GM23338 (cell line): ENCODE results near the gene CDC45. TPM values are rescaled to one million over a fixed set of nuclear protein-coding genes. Genes with fewer than 3 reads are reported as not detected.

ENCODE experiments used
- ATAC-seq: fragments of 200-7000 bp; cut with Tn5 transposase; 3 replicates; pipeline ENCODE4 v1.9.1; 2020
- DNase-seq: peaks from one replicate; pipeline ENCODE4 v3.0.0-alpha.2; 2015; ENCODE audit warnings: low spot score
- H2AFZ ChIP-seq: fragments of 200-600 bp; sonication (generic); 2 replicates; pipeline ENCODE4 v1.8.0; 2016; ENCODE audit warnings: antibody characterized with exemption, mild to moderate bottlenecking, moderate library complexity
- H3F3A ChIP-seq: fragments of 200-600 bp; sonication (generic); replicated peaks from 2 replicates; pipeline ENCODE4 v1.8.0; 2017; ENCODE audit warnings: antibody characterized with exemption, mixed run types, low read depth
- H3K27ac ChIP-seq: fragments of 200-600 bp; sonication (generic); 2 replicates; pipeline ENCODE4 v1.6.1; 2016; ENCODE audit warnings: low read depth
- H3K27me3 ChIP-seq: fragments of 200-600 bp; sonication (generic); 2 replicates; pipeline ENCODE4 v1.8.0; 2016; ENCODE audit warnings: mild to moderate bottlenecking, mixed run types, moderate library complexity; ENCODE audit not compliant: insufficient read depth
- H3K36me3 ChIP-seq: fragments of 200-600 bp; sonication (generic); 2 replicates; pipeline ENCODE4 v1.8.0; 2016; ENCODE audit warnings: mild to moderate bottlenecking; ENCODE audit not compliant: insufficient read depth
- H3K4me1 ChIP-seq: fragments of 200-600 bp; sonication (generic); 2 replicates; pipeline ENCODE4 v1.8.0; 2016; ENCODE audit warnings: mild to moderate bottlenecking, moderate library complexity; ENCODE audit not compliant: insufficient read depth
- H3K4me2 ChIP-seq: fragments of 200-600 bp; sonication (generic); 2 replicates; pipeline ENCODE4 v1.7.1; 2017; ENCODE audit warnings: mixed run types
- H3K4me3 ChIP-seq: fragments of 200-600 bp; sonication (generic); 2 replicates; pipeline ENCODE4 v1.6.1; 2016; ENCODE audit warnings: mixed run types
- H3K79me2 ChIP-seq: fragments of 200-600 bp; sonication (generic); replicated peaks from 2 replicates; pipeline ENCODE4 v1.8.0; 2017; ENCODE audit warnings: mild to moderate bottlenecking; ENCODE audit not compliant: insufficient read depth
- H3K9me2 ChIP-seq: fragments of 200-600 bp; sonication (generic); 2 replicates; pipeline ENCODE4 v1.8.0; 2017; ENCODE audit not compliant: insufficient read depth
- H4K20me1 ChIP-seq: fragments of 200-600 bp; sonication (generic); replicated peaks from 2 replicates; pipeline ENCODE4 v1.8.0; 2017; ENCODE audit warnings: mild to moderate bottlenecking; ENCODE audit not compliant: insufficient read depth
- H3K27ac Mint-ChIP-seq: 2 replicates; pipeline ENCODE4 v1.8.0; 2020; ENCODE audit warnings: inconsistent platforms, mild to moderate bottlenecking, moderate library complexity, mixed read lengths
- H3K27me3 Mint-ChIP-seq: 3 replicates; pipeline ENCODE4 v1.8.0; 2022; ENCODE audit warnings: low read depth, mild to moderate bottlenecking, moderate library complexity, mixed read lengths, inconsistent platforms; ENCODE audit not compliant: insufficient read depth, poor library complexity
- H3K36me3 Mint-ChIP-seq: 3 replicates; pipeline ENCODE4 v1.8.0; 2021; ENCODE audit warnings: low read depth, mild to moderate bottlenecking, inconsistent platforms, moderate library complexity, mixed read lengths
- H3K4me1 Mint-ChIP-seq: 3 replicates; pipeline ENCODE4 v1.8.0; 2020; ENCODE audit warnings: mild to moderate bottlenecking, inconsistent platforms, mixed read lengths
- H3K4me3 Mint-ChIP-seq: 3 replicates; pipeline ENCODE4 v1.8.0; 2021; ENCODE audit warnings: moderate library complexity, mild to moderate bottlenecking, inconsistent platforms, mixed read lengths
- H3K9me3 Mint-ChIP-seq: 3 replicates; pipeline ENCODE4 v1.8.0; 2020; ENCODE audit warnings: moderate library complexity, mild to moderate bottlenecking, inconsistent platforms, mixed read lengths
- EZH2 ChIP-seq: fragments of 200-600 bp; sonication (generic); IDR thresholded peaks from one replicate; pipeline ENCODE4 v1.8.0; 2017; ENCODE audit warnings: antibody characterized with exemption, mild to moderate bottlenecking, low read depth; ENCODE audit not compliant: unreplicated experiment
- EZH2phosphoT487 ChIP-seq: fragments of 200-600 bp; sonication (generic); IDR thresholded peaks from one replicate; pipeline ENCODE4 v1.8.1; 2018; ENCODE audit warnings: antibody characterized with exemption; ENCODE audit not compliant: unreplicated experiment
- JUNB ChIP-seq: IDR thresholded peaks from one replicate; pipeline ENCODE4 v1.6.1; 2016; ENCODE audit warnings: antibody characterized with exemption; ENCODE audit not compliant: unreplicated experiment
- NANOG ChIP-seq: IDR thresholded peaks from 2 replicates; pipeline ENCODE4 v1.6.1; 2016; ENCODE audit warnings: antibody characterized with exemption, borderline replicate concordance
- POLR2AphosphoS5 ChIP-seq: IDR thresholded peaks from 2 replicates; pipeline ENCODE4 v1.6.1; 2016; ENCODE audit warnings: antibody characterized with exemption, low read depth
- ZNF114 ChIP-seq: fragments of 250-450 bp; sonication (Bioruptor Pico); IDR thresholded peaks from 2 replicates; pipeline ENCODE4 v1.5.0; 2020; ENCODE audit warnings: mild to moderate bottlenecking, moderate library complexity
- ZNF331 ChIP-seq: fragments of 250-450 bp; sonication (Bioruptor Pico); IDR thresholded peaks from 2 replicates; pipeline ENCODE4 v1.5.0; 2020; ENCODE audit warnings: low read depth, mild to moderate bottlenecking, moderate library complexity
- polyA plus RNA-seq: library from polyadenylated mRNA; unstranded; fragments of >200 nt; fragmentation: Nextera tagmentation; extraction: Ambion mirVana; gene quantifications from 2 replicates; pipeline ENCODE4 v1.2.1, GENCODE V29; 2016
- total RNA-seq: library from RNA; depleted of rRNA; stranded (reverse); fragments of >200 nt; shearing (Covaris generic); gene quantifications from 2 replicates; pipeline ENCODE4 v1.2.3, GENCODE V29; 2014
- TF ChIP-seq, protein P1 (sequence below): fragments of 250-450 bp; sonication (Bioruptor Pico); IDR thresholded peaks from 2 replicates; pipeline ENCODE4 v1.5.0; 2020; ENCODE audit warnings: mild to moderate bottlenecking, moderate library complexity
- TF ChIP-seq, protein P2 (sequence below): IDR thresholded peaks from 2 replicates; pipeline ENCODE4 v1.6.1; 2016; ENCODE audit warnings: antibody characterized with exemption
- TF ChIP-seq, protein P3 (sequence below), 2 experiments: fragments of 200-600 bp in 1 of 2; sonication (generic) in 1 of 2; conservative IDR thresholded peaks; 2 replicates each; pipeline versions ENCODE4 v1.5.1 to v1.6.1; 2016 to 2017; ENCODE audit warnings: antibody characterized with exemption in 2 of 2, low read depth in 2 of 2, mild to moderate bottlenecking in 2 of 2, moderate library complexity in 1 of 2

Gene CDC45
- total and polyA plus RNA-seq, 2 experiments from 2014 or later, result 29.0 to 30.3 TPM

DNA sequence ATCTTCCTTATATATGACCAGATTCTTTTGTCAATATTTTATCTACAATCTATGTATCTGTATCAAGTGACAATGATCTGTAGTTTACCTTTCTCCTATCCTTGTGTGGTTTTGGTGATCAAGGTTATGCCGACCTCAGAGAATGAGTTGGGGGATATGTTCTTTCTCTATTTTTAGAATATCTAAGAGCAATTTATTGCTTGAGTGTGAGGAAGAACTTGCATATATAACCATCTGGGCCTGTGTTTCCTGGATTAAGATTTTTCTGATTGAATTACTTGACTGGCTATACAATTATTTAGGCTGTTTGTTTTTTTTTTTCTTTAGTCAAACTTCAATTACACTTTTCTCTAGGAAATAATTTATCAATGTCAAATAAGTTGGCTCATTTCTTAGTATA lies 18.2 kb upstream of the CDC45 start (continued):
- TF ChIP-seq, protein P1, sequence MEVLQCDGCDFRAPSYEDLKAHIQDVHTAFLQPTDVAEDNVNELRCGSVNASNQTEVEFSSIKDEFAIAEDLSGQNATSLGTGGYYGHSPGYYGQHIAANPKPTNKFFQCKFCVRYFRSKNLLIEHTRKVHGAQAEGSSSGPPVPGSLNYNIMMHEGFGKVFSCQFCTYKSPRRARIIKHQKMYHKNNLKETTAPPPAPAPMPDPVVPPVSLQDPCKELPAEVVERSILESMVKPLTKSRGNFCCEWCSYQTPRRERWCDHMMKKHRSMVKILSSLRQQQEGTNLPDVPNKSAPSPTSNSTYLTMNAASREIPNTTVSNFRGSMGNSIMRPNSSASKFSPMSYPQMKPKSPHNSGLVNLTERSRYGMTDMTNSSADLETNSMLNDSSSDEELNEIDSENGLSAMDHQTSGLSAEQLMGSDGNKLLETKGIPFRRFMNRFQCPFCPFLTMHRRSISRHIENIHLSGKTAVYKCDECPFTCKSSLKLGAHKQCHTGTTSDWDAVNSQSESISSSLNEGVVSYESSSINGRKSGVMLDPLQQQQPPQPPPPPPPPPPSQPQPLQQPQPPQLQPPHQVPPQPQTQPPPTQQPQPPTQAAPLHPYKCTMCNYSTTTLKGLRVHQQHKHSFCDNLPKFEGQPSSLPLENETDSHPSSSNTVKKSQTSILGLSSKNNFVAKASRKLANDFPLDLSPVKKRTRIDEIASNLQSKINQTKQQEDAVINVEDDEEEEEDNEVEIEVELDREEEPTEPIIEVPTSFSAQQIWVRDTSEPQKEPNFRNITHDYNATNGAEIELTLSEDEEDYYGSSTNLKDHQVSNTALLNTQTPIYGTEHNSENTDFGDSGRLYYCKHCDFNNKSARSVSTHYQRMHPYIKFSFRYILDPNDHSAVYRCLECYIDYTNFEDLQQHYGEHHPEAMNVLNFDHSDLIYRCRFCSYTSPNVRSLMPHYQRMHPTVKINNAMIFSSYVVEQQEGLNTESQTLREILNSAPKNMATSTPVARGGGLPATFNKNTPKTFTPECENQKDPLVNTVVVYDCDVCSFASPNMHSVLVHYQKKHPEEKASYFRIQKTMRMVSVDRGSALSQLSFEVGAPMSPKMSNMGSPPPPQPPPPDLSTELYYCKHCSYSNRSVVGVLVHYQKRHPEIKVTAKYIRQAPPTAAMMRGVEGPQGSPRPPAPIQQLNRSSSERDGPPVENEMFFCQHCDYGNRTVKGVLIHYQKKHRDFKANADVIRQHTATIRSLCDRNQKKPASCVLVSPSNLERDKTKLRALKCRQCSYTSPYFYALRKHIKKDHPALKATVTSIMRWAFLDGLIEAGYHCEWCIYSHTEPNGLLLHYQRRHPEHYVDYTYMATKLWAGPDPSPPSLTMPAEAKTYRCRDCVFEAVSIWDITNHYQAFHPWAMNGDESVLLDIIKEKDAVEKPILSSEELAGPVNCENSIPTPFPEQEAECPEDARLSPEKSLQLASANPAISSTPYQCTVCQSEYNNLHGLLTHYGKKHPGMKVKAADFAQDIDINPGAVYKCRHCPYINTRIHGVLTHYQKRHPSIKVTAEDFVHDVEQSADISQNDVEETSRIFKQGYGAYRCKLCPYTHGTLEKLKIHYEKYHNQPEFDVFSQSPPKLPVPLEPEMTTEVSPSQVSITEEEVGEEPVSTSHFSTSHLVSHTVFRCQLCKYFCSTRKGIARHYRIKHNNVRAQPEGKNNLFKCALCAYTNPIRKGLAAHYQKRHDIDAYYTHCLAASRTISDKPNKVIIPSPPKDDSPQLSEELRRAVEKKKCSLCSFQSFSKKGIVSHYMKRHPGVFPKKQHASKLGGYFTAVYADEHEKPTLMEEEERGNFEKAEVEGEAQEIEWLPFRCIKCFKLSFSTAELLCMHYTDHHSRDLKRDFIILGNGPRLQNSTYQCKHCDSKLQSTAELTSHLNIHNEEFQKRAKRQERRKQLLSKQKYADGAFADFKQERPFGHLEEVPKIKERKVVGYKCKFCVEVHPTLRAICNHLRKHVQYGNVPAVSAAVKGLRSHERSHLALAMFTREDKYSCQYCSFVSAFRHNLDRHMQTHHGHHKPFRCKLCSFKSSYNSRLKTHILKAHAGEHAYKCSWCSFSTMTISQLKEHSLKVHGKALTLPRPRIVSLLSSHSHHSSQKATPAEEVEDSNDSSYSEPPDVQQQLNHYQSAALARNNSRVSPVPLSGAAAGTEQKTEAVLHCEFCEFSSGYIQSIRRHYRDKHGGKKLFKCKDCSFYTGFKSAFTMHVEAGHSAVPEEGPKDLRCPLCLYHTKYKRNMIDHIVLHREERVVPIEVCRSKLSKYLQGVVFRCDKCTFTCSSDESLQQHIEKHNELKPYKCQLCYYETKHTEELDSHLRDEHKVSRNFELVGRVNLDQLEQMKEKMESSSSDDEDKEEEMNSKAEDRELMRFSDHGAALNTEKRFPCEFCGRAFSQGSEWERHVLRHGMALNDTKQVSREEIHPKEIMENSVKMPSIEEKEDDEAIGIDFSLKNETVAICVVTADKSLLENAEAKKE (CRISPR knock-in tag), result no peak
- TF ChIP-seq, protein P2, sequence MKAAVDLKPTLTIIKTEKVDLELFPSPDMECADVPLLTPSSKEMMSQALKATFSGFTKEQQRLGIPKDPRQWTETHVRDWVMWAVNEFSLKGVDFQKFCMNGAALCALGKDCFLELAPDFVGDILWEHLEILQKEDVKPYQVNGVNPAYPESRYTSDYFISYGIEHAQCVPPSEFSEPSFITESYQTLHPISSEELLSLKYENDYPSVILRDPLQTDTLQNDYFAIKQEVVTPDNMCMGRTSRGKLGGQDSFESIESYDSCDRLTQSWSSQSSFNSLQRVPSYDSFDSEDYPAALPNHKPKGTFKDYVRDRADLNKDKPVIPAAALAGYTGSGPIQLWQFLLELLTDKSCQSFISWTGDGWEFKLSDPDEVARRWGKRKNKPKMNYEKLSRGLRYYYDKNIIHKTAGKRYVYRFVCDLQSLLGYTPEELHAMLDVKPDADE, result no peak
- TF ChIP-seq POLR2AphosphoS5 (no peak), ZNF331 (no peak), ZNF114 (CRISPR knock-in tag) (no peak)

DNA sequence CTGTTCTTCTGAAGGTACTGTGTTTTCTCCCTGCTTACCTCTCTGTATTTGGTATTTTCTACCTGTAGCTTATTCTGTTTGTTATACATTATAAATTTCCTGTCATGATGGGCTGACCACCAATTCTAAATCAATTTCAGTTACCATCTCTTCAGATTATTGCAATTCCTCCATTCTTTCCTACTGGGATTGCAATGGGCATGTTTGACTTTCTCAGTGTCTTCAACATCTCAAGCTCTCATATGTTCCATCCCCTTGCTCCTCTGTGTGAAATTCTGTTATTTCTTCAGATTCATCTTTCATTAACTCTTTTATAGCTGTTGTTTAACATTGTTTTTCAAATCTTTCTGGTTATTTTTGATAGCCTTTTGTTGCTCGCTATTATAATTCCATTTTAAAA lies 16.7 kb upstream of the CDC45 start:
- Mint-ChIP-seq H3K27me3 (no peaks in the 10 kb centered on the region), H3K36me3 (peaks cover 60% of the 10 kb centered on the region), H3K4me1 (no peaks in the 10 kb centered on the region), H3K9me3 (no peaks in the 10 kb centered on the region), H3K27ac (no peak overlapping the region), H3K4me3 (no peak overlapping the region)
- Histone ChIP-seq H3K4me2 (no peak overlapping the region), H3K4me1 (no peaks in the 10 kb centered on the region), H3K79me2 (no peaks in the 10 kb centered on the region; the same call in 1 of the 2 replicates), H3K27me3 (no peaks in the 10 kb centered on the region), H3K27ac (no peak overlapping the region), H3F3A (no peaks in the 10 kb centered on the region), H2AFZ (no peak overlapping the region), H3K36me3 (peaks cover 31% of the 10 kb centered on the region), H3K4me3 (no peak overlapping the region), H4K20me1 (peaks cover 11% of the 10 kb centered on the region), H3K9me2 (no peaks in the 10 kb centered on the region)
- DNase-seq (no peak), ATAC-seq (no peak)
- TF ChIP-seq EZH2phosphoT487, result no peak
- no peak for TF ChIP-seq JUNB
- TF ChIP-seq ZNF331, result no peak
- TF ChIP-seq NANOG, result no peak
- TF ChIP-seq, protein P2, result no peak
- TF ChIP-seq ZNF114 (CRISPR knock-in tag), result no peak
- TF ChIP-seq, protein P3, sequence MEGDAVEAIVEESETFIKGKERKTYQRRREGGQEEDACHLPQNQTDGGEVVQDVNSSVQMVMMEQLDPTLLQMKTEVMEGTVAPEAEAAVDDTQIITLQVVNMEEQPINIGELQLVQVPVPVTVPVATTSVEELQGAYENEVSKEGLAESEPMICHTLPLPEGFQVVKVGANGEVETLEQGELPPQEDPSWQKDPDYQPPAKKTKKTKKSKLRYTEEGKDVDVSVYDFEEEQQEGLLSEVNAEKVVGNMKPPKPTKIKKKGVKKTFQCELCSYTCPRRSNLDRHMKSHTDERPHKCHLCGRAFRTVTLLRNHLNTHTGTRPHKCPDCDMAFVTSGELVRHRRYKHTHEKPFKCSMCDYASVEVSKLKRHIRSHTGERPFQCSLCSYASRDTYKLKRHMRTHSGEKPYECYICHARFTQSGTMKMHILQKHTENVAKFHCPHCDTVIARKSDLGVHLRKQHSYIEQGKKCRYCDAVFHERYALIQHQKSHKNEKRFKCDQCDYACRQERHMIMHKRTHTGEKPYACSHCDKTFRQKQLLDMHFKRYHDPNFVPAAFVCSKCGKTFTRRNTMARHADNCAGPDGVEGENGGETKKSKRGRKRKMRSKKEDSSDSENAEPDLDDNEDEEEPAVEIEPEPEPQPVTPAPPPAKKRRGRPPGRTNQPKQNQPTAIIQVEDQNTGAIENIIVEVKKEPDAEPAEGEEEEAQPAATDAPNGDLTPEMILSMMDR (conservative IDR thresholded peaks at IDR 0.05; ENCODE audit: low read depth in 2 of 2), result no peak
- no peak for TF ChIP-seq EZH2
